ENCODE measurements around the gene MEP1A. TPM values are rescaled to one million over a fixed set of nuclear protein-coding genes. Genes with fewer than 3 reads are reported as not detected.

MEP1A gene
- total RNA-seq, 1 experiment from 2014 or later: not detected

- no peaks in the 10 kb centered on the region for H3K27me3 ChIP-seq (ENCODE audit: insufficient read depth, low read depth)
- H2AFZ ChIP-seq: no peak overlapping the region
- intact Hi-C loops (cut with micrococcal nuclease; ENCODE audit: unreplicated experiment): no loop called here
- DNase-seq: no peak
- no TSS peak for BruUV-seq (replicated peaks)
- H4K20me1 ChIP-seq (ENCODE audit: insufficient read depth): no peaks in the 10 kb centered on the region
- H3F3A ChIP-seq (ENCODE audit: insufficient read depth, low read depth): no peaks in the 10 kb centered on the region
- H3K9me3 ChIP-seq (ENCODE audit: insufficient read depth, low read depth): no peaks in the 10 kb centered on the region
- no peak overlapping the region for H3K4me2 ChIP-seq
- H3K4me1 ChIP-seq (replicated peaks; ENCODE audit: insufficient read depth): peaks cover 9% of the 10 kb centered on the region; the same call in 1 of the 2 replicates
- no peaks in the 10 kb centered on the region for H3K9me2 ChIP-seq (ENCODE audit: insufficient read depth)
- ChIA-PET POLR2A (ENCODE audit: unreplicated experiment) (no interaction called here), CTCF (no interaction called here)
- no peak for TF ChIP-seq CTCF (conservative IDR thresholded peaks at IDR 0.05)
- TF ChIP-seq EZH2 (IDR thresholded peaks at IDR 0.05; ENCODE audit: low read depth): no peak
- no peak overlapping the region for H3K4me3 ChIP-seq
- H3K27ac ChIP-seq: no peak overlapping the region
- H3K36me3 ChIP-seq (ENCODE audit: low read depth): no peaks in the 10 kb centered on the region
- H3K79me2 ChIP-seq (ENCODE audit: low read depth): no peaks in the 10 kb centered on the region
These were observed 36.5 kb upstream of the MEP1A start for GRCh38 chr6:46756469-46757213.

DNA sequence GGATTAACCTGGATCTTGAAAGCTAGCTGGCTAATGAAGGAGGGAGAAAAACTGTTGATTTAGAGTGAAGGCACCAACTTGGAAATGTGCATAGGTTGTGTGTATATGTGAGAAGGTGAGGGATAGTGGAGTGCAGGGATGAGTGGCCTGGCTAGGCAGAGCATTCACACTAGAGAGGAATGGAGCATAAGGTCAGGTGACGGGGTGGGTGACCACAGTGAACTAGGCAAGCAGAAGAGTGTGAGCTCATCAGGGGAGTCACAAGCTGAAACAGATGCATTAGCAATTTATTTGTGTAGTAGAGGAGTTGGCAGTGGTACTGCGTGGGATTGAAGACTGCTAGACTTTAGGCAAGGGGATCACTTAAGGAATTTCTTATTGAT is 36.0 kb upstream of the MEP1A start:
- Histone ChIP-seq H3F3A (ENCODE audit: insufficient read depth, low read depth) (no peaks in the 10 kb centered on the region), H2AFZ (no peak overlapping the region), H3K9me3 (ENCODE audit: insufficient read depth, low read depth) (no peaks in the 10 kb centered on the region), H3K27ac (no peak overlapping the region), H3K79me2 (ENCODE audit: low read depth) (no peaks in the 10 kb centered on the region), H3K27me3 (ENCODE audit: insufficient read depth, low read depth) (no peaks in the 10 kb centered on the region), H3K4me1 (replicated peaks; ENCODE audit: insufficient read depth) (peaks cover 9% of the 10 kb centered on the region; the same call in 1 of the 2 replicates), H3K9me2 (ENCODE audit: insufficient read depth) (no peaks in the 10 kb centered on the region), H4K20me1 (ENCODE audit: insufficient read depth) (no peaks in the 10 kb centered on the region), H3K4me3 (no peak overlapping the region), H3K4me2 (no peak overlapping the region), H3K36me3 (ENCODE audit: low read depth) (no peaks in the 10 kb centered on the region)
- POLR2A ChIA-PET (ENCODE audit: unreplicated experiment): no interaction called here
- CTCF ChIA-PET: no interaction called here
- intact Hi-C loops (cut with micrococcal nuclease; ENCODE audit: unreplicated experiment): no loop called here
- DNase-seq: no peak
- BruUV-seq (replicated peaks): no TSS peak
- TF ChIP-seq EZH2 (IDR thresholded peaks at IDR 0.05; ENCODE audit: low read depth): no peak
- TF ChIP-seq CTCF (conservative IDR thresholded peaks at IDR 0.05): no peak

GRCh38 chr6:46758960-46759753 is 34.0 kb upstream of the MEP1A start:
- intact Hi-C loops (cut with micrococcal nuclease; ENCODE audit: unreplicated experiment): no loop called here
- H3F3A ChIP-seq (ENCODE audit: insufficient read depth, low read depth): no peaks in the 10 kb centered on the region
- BruUV-seq (replicated peaks): no TSS peak
- H3K4me3 ChIP-seq: no peak overlapping the region
- no peak overlapping the region for H3K4me2 ChIP-seq
- H3K27me3 ChIP-seq (ENCODE audit: insufficient read depth, low read depth): no peaks in the 10 kb centered on the region
- H3K36me3 ChIP-seq (ENCODE audit: low read depth): no peaks in the 10 kb centered on the region
- ChIA-PET CTCF (no interaction called here), POLR2A (ENCODE audit: unreplicated experiment) (no interaction called here)
- peaks cover 5% of the 10 kb centered on the region; the same call in 1 of the 2 replicates for H3K9me3 ChIP-seq (ENCODE audit: insufficient read depth, low read depth)
- H3K79me2 ChIP-seq (ENCODE audit: low read depth): no peaks in the 10 kb centered on the region
- no peaks in the 10 kb centered on the region for H4K20me1 ChIP-seq (ENCODE audit: insufficient read depth)
- no peak for TF ChIP-seq CTCF (conservative IDR thresholded peaks at IDR 0.05)
- no peak for TF ChIP-seq EZH2 (IDR thresholded peaks at IDR 0.05; ENCODE audit: low read depth)
- no peaks in the 10 kb centered on the region for H3K9me2 ChIP-seq (ENCODE audit: insufficient read depth)
- peaks cover 9% of the 10 kb centered on the region; the same call in 1 of the 2 replicates for H3K4me1 ChIP-seq (replicated peaks; ENCODE audit: insufficient read depth)
- no peak for DNase-seq
- H2AFZ ChIP-seq: no peak overlapping the region
- H3K27ac ChIP-seq: no peak overlapping the region

Measured in PC-9 (cell line).